Stromal cell of bone marrow (primary cell): ENCODE measurements around the gene SLC27A4.

Experiments used
- DNase-seq: peaks from one replicate; pipeline ENCODE4 v3.0.0-alpha.2; 2012; ENCODE audit warnings: low read depth

SLC27A4 gene

DNA sequence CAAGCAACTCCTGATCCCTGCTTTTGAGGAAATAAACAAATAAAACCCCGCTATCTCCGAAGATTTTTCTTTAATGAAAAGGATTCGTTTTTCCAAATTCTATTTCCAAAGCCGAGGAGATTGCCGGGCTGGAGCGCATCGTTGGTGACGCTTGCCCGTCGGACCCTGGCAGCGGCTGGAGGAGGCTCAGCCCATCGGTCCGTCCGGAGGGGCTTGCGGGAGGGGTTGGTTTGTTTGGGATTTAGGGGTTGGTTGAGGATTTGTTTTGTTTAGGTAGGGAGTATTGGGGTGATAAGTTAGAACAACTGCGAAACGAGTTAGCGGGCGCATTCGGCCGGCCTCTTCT is 51.6 kb downstream of the SLC27A4 start:
- DNase-seq = no peak

DNA sequence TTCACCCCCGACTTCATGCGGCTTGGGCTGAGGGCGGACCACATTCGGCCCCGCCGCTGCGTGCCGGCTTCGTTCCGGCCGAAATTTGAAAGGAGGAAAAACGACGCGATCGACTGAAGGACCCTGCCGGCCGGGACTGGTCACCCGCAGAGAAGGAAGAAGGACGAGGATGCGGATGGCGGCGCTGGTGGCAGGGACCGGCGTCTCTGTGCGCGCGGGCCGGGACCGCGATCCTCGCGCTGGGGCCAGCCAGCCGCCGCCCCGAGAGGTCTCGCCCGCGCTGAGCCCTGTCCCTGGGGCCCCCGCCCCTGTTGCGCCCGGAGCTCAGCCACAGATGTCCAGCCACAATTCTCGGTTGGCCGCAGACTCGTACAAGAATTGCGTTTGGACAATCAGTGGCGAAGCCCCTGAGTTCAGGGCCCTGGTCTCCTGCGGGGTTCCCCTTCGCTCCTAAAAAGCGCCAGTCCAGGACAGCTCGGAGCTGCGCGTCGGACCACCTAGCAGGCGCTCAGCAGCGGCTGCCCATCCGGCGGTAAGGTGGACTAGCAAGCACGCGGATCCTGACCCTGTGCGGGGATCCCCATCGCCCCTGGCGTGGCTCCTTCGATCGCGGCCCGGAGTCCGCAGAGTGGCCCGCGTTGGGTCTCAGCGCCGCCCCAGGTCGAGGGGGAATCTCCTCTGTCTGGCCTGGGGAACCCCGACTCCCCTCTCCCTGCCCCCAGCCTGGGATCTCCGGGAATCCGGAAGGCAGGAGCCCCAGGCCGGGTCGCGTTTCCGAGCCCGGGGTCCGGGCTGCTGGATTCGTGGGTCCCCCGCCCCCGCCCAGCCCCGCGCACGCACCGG is 52.2 kb downstream of the SLC27A4 start:
- no peak for DNase-seq

DNA sequence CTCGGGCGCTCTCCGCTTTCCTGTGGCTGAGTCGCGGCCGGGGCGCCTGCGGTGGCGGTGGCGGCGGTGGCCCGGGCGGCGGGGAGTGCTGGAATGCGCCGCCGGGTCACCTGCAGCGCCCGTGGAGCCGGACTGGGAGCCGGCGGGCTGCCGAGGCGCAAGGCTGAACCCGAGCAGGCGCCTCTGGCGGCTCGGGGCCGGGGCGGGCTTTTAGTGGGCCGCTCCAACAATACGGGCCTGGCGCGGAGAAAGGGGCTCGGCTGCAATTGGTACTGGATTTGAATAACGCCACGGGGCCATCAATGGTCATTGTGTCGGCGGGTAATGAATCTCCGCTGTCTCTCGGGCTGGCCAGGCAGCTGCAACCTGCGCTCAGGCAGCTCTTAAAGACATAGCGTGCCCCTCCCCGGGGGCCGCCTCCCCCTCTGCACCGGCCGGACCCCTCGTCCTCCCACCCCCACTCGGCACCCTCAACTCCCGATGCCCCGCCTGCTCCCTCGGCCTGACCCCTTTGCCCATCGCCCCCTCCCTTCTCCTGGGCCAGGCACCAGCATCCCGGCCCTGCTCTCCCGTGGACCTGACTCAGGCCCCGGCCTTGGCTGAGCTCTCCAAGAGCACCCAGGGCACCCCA is 52.9 kb downstream of the SLC27A4 start:
- DNase-seq = no peak

DNA sequence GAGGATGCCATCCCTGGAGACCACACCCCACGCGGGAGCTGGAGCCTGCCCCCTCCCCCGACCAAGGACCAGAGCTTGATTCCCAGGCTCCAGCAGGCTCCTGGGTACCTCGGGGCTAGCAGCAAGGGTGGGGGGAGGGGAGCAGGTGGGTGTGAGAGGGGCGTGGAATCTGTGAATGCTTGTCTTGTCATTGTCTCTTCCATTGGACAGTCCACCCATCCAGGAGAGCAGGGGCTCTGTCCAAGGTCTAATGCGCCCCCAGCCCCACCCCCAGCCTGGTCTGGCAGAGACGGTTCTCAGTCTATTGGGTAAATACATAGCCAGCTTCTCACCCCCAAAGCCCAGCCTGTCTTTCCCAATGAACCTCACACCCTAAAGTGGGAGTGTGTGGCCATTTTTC is 53.6 kb downstream of the SLC27A4 start:
- no peak for DNase-seq

DNA sequence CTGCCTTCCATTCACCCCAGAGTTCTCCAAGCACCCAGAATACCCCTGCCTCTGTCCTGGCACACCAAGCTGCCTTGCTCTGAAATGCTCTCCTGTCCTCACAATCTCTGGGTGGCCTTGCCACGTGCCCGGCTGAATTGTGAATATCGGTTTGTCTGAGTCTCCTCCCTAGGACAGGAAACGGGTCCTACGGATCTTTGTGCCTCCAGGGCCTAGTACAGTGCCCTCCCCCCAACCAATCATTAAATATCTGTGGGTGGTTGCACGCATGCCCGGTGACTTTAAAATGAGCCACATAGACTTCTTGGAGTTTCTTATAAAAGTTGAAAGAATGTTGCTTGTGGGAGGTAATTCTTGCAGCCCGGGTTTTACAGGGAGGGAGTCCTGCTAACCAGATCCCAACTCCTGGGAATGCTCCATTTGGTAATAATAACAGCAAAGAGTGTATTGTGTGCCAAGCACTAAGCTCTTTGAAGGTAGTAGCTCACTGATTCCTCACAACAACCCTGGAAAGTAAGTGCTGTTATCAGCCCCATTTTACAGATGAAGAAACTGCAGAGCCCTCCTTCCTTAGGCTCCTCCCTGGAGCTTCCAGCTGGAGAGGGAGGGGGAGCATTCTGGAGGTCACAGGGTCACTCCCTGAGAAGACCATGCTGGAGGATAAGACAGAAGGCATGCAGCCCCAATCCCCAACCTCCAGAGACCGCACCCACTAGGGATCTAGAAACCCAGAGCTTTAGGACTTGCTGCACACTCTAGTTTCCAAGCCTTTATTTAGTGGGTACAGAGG is 54.2 kb downstream of the SLC27A4 start:
- DNase-seq = no peak

DNA sequence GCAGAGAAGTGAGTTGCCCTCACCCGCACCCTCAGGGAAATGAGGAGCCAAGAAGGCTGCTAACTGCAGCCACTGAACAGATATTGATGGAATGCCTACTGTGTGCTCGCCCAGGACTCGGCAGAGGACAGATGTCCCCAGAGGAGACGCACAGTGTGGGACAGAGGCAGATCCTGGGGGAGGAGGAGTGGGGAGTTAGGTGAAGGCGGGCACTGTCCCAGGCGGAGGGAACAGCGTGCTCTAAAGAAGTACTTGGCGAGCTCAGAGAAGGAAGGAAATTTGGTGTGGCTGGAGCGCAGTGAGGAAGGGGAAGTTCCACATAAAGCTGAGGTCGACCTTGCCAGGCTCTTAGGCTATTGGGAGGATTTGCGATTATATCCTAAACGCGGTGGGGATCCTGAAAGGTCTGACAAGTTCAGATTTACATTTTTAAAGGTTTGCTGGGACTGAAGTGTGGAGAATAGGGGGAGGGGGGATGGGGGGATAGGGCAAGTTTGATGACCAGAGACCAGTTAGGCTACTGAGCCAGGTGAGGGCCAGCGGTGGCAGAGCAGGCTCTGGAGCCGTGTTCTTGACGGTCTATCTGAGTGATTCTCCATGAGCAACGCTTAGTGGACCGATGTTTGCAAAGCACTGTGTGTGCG is 56.8 kb downstream of the SLC27A4 start:
- no peak for DNase-seq

DNA sequence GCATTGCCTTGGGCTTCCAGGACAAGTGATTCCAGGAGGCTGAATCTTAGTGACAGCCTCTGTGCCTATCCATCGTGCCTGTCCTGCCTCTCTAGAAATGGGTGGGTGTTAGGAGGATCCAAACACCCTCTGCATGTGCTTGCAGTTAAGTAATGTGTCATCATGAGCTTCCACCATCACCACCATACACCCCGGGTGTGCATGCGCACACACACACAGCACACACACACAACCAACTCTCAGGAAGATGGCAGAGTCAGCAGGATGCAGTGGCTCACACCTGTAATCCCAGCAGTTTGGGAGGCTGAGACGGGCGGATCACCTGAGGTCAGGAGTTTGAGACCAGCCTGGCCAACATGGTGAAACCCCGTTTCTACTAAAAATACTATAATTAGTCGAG is 57.5 kb downstream of the SLC27A4 start:
- DNase-seq = no peak

DNA sequence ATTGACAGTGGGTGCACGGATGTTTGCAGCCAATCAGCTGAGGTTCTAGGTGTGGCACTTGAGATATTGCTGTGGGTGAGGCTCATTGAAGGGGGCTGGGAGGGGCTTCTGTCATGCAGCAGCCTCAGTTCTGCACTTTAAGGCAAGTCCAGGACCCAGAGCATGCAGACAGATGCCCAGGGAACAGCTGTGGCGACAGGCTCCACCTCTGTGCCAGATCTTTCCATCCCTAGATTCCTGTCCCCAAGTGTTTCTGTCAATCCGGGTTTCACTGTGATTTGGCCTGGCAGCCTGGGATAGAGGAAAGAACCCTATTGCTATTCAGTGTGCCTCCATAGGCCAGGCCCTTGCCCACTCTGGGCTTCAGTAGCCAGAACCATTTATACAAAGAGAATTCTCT is 59.5 kb downstream of the SLC27A4 start:
- DNase-seq = no peak

DNA sequence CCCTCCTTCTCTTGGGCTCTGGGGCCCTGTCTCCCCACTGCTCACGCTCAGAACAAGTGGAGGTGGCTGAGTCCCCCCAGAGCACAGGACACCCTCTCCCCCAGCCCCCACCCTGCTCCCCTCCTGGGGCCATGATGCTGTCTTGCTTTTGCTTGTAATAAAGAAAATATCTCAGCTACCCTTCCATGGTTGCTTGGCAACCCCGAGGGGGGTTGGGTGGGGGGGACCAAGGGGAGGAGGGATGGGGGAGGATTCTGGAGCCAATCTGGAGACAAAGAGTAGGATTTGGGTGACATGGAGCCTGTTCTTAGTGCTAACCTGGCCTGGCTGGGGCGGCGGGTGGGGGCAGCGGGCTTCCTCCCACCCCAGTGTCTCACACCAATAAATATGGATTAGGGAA is 64.2 kb downstream of the SLC27A4 start:
- no peak for DNase-seq

DNA sequence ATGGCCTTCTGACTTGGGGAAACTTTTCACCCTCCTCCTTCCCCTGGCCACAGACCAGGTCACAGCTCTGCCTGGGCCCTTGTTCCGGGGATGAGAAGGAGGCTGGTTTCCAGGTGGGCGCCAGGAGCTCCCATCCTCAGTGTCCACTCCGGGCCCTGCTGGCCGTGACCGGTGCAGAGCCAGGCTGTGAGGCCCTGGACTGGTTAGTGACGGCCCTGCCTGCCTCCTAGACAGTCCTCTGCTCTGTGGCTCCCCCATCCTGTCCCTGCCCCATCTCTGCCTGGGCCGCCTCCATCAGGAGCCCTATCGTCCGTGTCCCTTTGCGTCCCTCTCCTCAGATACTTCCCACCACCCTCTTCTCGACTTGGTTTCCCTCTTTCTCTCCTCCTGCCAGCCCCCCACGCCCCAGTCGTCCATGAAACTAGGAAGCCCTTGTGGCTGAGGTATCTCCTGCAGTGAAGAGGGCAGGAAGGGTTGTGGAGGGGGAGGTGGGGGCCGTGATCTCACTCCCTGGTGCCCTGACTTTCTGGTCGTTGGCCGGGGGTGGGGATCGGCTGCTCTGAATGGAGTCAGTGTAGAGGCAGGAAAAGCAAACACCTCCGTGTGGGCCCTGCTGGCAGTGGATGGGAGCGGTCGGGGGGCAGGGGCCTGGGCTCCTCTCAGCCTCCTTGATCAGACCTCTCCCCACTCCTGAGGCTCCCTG is 64.9 kb downstream of the SLC27A4 start:
- DNase-seq = no peak

DNA sequence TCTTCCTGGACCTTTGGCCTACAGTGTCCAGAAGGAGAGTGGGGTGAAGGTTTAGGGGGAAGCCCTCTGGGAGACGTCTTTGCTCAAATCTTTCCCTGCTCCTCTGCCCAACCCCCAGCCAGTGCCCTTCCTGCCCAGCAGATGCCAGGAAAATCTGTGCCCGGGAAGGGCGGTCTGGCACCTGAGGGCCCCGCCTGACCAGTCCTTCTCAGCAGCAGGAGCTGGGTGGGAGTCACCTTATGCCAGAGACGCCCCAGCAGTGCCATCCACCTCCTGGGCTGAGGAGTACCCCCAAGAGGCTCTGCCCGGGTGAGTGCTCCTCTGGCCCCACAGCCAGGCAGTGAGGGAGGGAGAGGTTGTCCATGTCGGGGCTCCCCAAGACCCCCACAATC is 65.4 kb downstream of the SLC27A4 start:
- no peak for DNase-seq

DNA sequence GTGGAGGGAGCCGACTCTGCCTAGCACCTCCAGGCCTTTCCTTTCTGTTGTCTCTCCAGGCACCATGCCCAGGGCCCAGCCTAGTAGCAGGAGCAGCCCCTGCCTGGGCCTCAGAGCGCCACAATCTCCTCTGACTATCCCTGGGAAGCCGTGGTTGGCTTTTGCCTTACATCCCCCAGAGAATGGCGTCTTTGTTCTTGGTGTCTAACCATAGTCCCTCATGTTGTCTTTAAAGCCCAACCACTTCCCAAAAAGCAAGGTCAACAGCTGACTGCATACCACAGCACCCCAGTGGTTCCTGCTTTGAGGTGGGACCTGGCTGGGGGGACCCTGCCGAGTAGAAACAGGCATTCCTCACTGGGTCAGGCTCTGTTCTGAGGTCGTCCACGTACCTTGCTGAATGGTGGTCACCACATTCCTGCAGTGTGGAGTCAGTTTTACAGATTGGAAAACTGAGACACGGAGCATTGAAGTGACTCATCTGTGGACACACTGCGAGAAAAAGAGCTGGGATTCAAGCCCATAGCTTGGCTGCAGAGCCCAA is 66.6 kb downstream of the SLC27A4 start:
- DNase-seq = no peak

DNA sequence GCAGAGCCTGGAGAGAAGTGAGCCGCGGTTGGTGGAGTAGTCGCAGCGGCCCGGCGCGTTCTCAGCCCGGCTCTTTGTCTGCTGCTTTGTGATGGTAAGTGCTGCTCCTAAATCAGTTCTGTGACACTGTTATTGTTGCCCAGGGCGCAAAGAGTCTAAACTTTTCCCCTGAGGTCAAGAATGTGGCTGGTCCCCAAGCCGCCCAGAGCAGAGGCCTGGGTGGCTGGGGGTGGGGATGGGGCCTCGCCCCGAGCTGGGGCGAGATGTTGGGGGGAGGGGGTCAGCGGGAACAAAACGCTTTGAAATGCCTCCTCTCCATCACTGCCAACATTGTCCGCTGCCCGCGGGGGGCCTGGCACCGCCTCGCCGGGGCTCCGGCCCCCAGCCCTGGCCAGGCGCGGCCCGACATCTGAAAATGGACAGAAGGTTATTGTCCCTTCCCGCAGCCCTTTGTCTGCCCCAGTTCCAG is 68.7 kb downstream of the SLC27A4 start:
- DNase-seq = no peak

DNA sequence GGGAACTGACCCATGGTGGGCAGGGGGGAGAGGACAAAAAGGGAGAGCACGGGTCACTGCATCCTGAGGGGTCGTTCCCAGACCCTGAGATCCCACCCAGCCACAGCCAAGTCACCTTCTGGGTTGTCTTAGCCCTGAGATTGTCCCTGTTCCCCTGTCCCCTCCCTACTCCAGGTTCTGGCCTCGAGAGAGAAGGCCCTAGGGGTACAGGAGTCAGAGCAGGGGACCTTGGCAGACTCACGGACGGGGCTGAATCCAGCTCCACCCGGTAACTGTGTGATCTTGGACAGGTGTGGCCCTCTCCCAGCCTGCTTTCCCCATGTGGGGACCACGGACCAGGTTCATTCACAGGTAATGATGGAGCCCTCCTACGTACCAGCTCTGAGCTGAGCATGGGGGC is 69.1 kb downstream of the SLC27A4 start:
- DNase-seq = no peak

DNA sequence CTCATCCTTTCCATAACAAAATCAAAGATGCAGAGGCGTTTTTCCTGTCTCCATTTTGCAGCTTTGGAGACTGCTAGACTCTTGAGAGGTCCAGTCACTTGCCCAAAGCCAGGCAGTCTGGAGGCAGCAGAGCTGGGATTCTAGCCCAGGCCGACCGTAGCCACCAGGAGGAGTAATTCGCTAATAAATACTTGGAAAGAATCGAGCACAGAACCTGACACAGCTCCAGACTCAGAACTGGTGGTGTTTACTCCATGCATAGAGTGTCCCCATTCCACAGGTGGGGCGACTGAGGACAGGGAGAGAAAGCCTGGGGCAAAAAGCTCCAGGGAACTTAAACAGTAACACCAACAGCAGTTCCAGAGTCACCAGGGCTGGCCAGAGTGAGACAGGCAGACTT is 69.7 kb downstream of the SLC27A4 start:
- no peak for DNase-seq
